Left ventricle myocardium superior (tissue), 1 donor: ENCODE measurements around the gene AP1B1. TPM values are rescaled to one million over a fixed set of nuclear protein-coding genes. Genes with fewer than 3 reads are reported as not detected.
"Not testable (repeated sequence)": the region's sequence is repeated elsewhere in the genome, so short reads cannot be mapped to it uniquely, and the experiment has no call there.

ENCODE experiments used
- ATAC-seq: fragments of 200-7000 bp; cut with Tn5 transposase; one replicate; pipeline ENCODE4 v1.9.1; 2020; ENCODE audit warnings: mild to moderate bottlenecking, moderate library complexity
- DNase-seq: peaks from one replicate; pipeline ENCODE4 v3.0.0-alpha.2; 2020
- intact Hi-C: fragments of 100-400 bp; cut with micrococcal nuclease; formaldehyde crosslinking; loops from one replicate; pipeline ENCODE4 v1.11.0; 2022
- long read RNA-seq: library from polyadenylated mRNA; unstranded; transcript quantifications from one replicate; pipeline ENCODE4 v2.0.0, GENCODE V29; 2021
- total RNA-seq: library from RNA; stranded (reverse); fragmentation: NEBNext Ultra II Directional; extraction: Animal tissue kit (Norgen Biotek cat#: 25700); gene quantifications from one replicate; pipeline ENCODE4 v1.2.1, GENCODE V29; 2021
- donor health status: DM: no; HTN: yes; CAD: no; lungs with severe emphysema.

AP1B1 gene
- 30.0 TPM for total RNA-seq
- long read RNA-seq, partial matches to known transcripts, result 9 of 17 reads
- long read RNA-seq, other reads (novel, unspliced or antisense), result 8 of 17 reads

DNA sequence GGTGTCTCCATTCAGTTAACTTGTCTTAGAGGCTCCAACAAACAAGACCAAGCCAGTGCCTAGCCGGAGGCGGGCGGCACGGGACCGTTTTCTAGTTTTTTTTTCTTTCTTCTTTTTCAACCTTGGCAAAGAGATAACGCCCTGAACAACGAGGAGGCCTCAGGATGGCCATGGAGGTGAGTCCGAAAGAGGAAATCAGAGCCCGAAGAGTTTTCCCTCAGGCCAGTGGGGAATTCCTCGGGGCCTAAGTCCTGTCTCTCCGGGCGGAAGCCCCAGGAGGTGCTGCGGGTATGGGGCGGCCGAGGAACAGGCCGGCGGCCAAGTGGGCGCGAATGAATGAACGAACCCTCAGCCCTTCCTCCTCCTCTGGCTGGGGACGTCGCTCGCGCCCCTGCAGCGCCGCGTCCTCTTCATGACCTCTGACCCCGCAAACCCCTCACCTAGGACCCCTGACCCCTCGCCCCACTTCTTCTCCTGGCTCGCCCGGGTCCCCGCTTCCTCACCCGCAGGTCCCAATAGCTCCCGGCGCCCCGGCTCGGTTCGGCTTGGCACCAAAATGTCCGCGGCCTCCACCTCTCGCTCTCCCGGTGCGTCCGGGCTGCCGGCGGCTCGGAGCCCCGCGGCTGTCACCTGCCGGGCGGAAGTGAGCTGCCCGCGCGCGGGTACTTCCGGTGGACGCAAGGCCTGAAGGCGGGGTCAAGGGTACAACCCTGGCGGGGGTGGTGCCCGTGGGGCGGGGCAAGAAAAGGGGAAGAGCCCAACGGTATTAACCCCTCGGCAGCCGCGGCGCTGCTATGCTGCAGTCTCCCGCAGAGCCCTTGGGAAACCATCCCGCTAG, at the start of gene AP1B1:
Gene AP1B1 (minus strand): TSS at position 650 of the 838 bp plus-strand sequence. CDS start 21,327 bp downstream, outside the sequence.
- ATAC-seq, result peak; percentile 98
- intact Hi-C loops, result no loop called here
- DNase-seq, result peak; percentile 97

- no peak for ATAC-seq
- no peak for DNase-seq
Measured at GRCh38 chr22:29435236-29436136, 47.1 kb upstream of the AP1B1 start.

GRCh38 chr22:29434288-29434687, 45.9 kb upstream of the AP1B1 start:
- ATAC-seq (no peak), DNase-seq (no peak)
- intact Hi-C loops, result no loop called here

More at GRCh38 chr22:29435236-29436136, 47.1 kb upstream of the AP1B1 start:
- intact Hi-C loops, result no loop called here

DNA sequence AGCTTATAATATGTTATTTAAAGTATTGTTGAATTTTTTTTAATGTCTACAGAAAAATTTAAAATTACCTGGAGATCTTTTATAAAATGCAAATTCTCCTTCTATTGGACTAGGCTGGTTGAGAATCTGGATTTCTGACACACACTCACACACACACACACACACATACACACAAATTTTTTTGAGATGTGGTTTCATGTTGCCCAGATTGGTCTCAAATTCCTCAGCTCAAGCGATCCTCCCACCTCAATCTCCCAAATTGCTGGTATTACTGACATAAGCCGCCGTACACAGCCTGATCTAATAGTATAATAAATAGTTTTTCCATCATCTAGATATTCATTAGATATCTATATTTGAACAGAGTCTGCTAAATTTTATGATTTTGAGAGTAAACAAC, 45.5 kb upstream of the AP1B1 start:
- intact Hi-C loops, result no loop called here
- ATAC-seq, result no peak
- DNase-seq, result no peak

- ATAC-seq, result no peak
- no peak for DNase-seq
- intact Hi-C loops, result no loop called here
Measured at GRCh38 chr22:29431986-29432385, 43.6 kb upstream of the AP1B1 start.

DNA sequence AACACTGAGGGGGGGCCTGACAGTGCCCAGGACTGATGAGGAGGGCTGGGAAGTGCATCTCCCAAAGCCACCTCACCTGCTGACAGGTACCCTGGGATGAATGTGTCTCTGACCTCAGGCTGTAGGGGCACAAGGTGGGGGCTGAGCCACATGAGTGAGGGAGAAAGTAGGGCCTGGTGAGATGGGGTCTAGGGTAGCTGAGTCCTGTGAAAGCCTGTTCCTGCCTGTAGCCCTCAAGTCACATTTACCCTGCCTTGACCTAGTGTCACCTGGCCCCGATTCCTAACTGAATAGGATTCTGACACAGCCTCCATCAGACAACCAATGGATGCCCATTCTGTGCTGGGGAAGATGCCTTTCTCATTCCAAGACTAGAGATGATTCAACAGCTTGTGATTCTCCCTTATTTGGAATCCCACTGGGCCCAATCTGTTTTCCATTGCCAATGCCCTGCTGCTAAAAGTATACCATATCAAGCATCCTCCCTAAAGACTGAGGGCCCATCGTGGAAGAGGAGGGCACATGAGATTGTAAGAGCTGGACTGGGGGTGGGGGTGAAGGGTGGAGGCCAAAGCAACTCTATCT, 38.9 kb upstream of the AP1B1 start:
- no peak for DNase-seq
- intact Hi-C loops, result no loop called here
- no peak for ATAC-seq

- intact Hi-C loops, result no loop called here
- DNase-seq, result no peak
- ATAC-seq, result no peak
Measured at GRCh38 chr22:29426476-29426875, 38.1 kb upstream of the AP1B1 start.

DNA sequence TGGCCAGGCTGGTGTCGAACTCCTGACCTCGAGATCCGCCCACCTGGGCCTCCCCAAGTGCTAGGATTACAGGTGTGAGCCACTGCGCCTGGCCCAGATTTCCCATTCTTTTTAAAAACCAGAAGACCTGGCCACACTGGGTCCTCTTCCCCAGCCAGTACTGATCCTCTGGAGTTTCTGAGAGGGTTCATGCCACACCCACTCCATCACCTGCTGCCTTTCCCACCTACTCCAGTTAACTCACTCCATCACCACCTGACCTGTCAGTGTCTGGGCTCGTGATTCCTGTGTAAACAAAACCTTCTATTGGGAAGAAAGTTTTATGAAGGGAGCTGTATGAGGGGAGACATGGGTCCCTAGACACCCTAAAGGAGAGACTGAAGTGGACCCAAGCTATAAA, 30.3 kb upstream of the AP1B1 start:
- DNase-seq, ATAC-seq, intact Hi-C loops: not testable (repeated sequence)

GRCh38 chr22:29414951-29415591, 26.7 kb upstream of the AP1B1 start:
- intact Hi-C loops, result not testable (repeated sequence)
- ATAC-seq, result peak; percentile 71
- DNase-seq, result peak; percentile 39

DNA sequence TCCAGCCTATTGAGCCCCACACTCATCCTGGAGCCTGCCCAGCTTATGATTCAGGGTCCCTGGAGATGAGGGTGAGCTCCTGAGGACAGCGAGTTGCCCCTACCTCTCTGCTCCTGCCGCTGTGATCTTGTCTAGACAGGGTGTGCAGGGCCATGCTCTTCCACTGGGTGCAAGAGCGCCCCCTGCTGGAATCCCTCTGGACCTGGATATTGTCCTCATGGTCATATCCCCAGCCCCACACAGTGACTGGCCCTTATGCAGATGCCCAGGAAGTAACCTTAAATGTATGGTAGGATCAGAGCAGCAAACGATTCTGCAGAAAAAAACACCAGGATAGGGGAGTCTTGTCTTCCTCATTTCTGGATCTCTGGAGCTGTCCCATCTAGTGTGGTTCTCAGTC, 24.4 kb upstream of the AP1B1 start:
- DNase-seq, intact Hi-C loops: not testable (repeated sequence)
- peak; percentile 63 for ATAC-seq

- ATAC-seq, DNase-seq, intact Hi-C loops: not testable (repeated sequence)
Measured at GRCh38 chr22:29411569-29412211, 23.3 kb upstream of the AP1B1 start.

GRCh38 chr22:29408940-29409339, 20.6 kb upstream of the AP1B1 start:
- DNase-seq (no peak), ATAC-seq (no peak)
- intact Hi-C loops, result no loop called here

- intact Hi-C loops, ATAC-seq, DNase-seq: not testable (repeated sequence)
Measured at GRCh38 chr22:29401538-29401937, 13.2 kb upstream of the AP1B1 start.

DNA sequence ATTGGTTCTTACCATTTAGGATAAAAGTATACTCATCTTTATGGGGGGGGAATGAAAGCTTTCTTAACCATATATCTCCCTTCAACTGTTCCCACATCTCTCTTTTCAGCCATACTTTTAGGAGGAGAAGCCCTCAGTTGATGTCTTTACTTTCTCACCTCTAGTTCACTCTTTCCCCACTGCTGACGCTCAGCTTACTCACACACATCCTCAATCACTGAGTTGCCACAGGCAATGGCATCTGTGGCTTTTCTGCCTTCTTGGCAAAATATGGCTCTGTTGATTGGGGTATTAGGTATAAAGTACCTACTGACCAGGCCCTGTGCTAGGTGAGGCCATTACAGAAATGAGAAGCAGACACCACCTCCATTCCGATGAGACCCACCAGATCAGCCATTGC, 12.2 kb upstream of the AP1B1 start:
- intact Hi-C loops, result no loop called here
- no peak for ATAC-seq
- DNase-seq, result no peak

GRCh38 chr22:29397791-29398190, 9.4 kb upstream of the AP1B1 start:
- ATAC-seq (no peak), DNase-seq (no peak)
- intact Hi-C loops, result no loop called here

- DNase-seq, result no peak
- intact Hi-C loops, result no loop called here
- ATAC-seq, result no peak
Measured at GRCh38 chr22:29396126-29396525, 7.8 kb upstream of the AP1B1 start.

DNA sequence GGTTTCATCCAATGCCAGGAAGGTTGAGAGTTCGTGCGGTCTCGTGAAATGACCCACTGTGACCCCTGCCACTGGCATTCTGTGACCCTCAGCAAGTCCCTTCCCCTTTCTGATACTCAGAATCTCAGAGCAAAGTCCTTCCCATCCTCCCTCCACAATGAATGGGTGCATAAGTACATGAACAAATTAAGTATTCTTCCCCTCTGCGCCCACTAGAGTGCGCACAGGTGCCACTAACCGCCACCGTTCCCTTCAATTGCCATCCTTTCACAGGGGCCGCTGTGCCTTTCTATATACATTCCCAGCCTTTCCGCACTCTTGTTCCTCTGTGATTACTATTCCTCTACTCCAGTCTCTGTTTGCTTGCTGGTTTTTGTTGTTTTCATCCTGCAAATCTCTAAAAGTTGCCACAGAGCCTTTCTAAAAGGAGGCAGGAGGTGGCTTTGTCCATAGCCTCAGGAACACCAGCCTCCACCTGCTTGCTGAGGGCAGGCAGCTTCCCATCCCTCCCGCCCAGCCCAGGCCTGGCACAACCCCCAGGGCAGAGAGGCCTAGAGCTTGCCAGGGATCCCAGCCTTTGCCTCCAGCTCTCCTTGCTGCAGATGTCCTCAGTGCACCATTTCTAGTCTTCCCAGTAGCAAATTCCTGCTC, 6.7 kb upstream of the AP1B1 start:
- peak; percentile 69 for DNase-seq
- intact Hi-C loops, result no loop called here
- ATAC-seq, result peak; percentile 90

- DNase-seq (no peak), ATAC-seq (no peak)
- intact Hi-C loops, result no loop called here
Measured at GRCh38 chr22:29393019-29393608, 4.7 kb upstream of the AP1B1 start.
